Smooth muscle cell (in vitro differentiated cells): ENCODE measurements around the gene AQP11. TPM values are rescaled to one million over a fixed set of nuclear protein-coding genes. Genes with fewer than 3 reads are reported as not detected.

Experiments
- DNase-seq: peaks from one replicate; lab custom pipeline; 2025; ENCODE audit not compliant: unreplicated experiment; lab: John Stamatoyannopoulos, UW
- H2AFZ ChIP-seq: fragments of 200-600 bp; sonication (generic); 2 replicates; pipeline ENCODE4 v1.6.0; 2016; ENCODE audit warnings: antibody characterized with exemption, low read depth, mild to moderate bottlenecking
- H3F3A ChIP-seq: fragments of 200-600 bp; sonication (generic); 2 replicates; pipeline ENCODE4 v1.6.0; 2017; ENCODE audit warnings: antibody characterized with exemption, low read depth
- H3K27ac ChIP-seq: fragments of 200-600 bp; sonication (generic); 2 replicates; pipeline ENCODE4 v1.5.1; 2016; ENCODE audit warnings: low read depth, mild to moderate bottlenecking
- H3K27me3 ChIP-seq: fragments of 200-600 bp; sonication (generic); 2 replicates; pipeline ENCODE4 v1.6.1; 2016; ENCODE audit warnings: low read depth, mild to moderate bottlenecking
- H3K36me3 ChIP-seq: fragments of 200-600 bp; sonication (generic); 2 replicates; pipeline ENCODE4 v1.5.1; 2016; ENCODE audit warnings: low read depth
- H3K4me1 ChIP-seq: fragments of 200-600 bp; sonication (generic); 2 replicates; pipeline ENCODE4 v1.5.1; 2016; ENCODE audit warnings: low read depth
- H3K4me2 ChIP-seq: fragments of 200-600 bp; sonication (generic); 2 replicates; pipeline ENCODE4 v1.6.0; 2016; ENCODE audit warnings: mild to moderate bottlenecking
- H3K4me3 ChIP-seq: fragments of 200-600 bp; sonication (generic); 2 replicates; pipeline ENCODE4 v1.5.1; 2016; ENCODE audit warnings: mild to moderate bottlenecking
- H3K79me2 ChIP-seq: fragments of 200-600 bp; sonication (generic); 2 replicates; pipeline ENCODE4 v1.6.0; 2016; ENCODE audit warnings: low read depth, mild to moderate bottlenecking
- H3K9ac ChIP-seq: fragments of 200-600 bp; sonication (generic); 2 replicates; pipeline ENCODE4 v1.6.0; 2016; ENCODE audit warnings: low read depth
- H3K9me3 ChIP-seq: fragments of 200-600 bp; sonication (generic); replicated peaks from 2 replicates; pipeline ENCODE4 v1.5.1; 2016; ENCODE audit warnings: low read depth
- H4K20me1 ChIP-seq: fragments of 200-600 bp; sonication (generic); 2 replicates; pipeline ENCODE4 v1.6.0; 2016; ENCODE audit warnings: low read depth
- WGBS: methylation state at CpG from one replicate; pipeline ENCODE4 v1.1.7; 2016; ENCODE audit warnings: low lambda C conversion rate; 5-methylcytosine and 5-hydroxymethylcytosine counted together
- polyA plus RNA-seq: library from polyadenylated mRNA; unstranded; fragments of >200 nt; fragmentation: Nextera tagmentation; extraction: Ambion mirVana; gene quantifications from 2 replicates; pipeline ENCODE4 v1.2.1, GENCODE V29; 2016
- total RNA-seq: library from RNA; depleted of rRNA; stranded (reverse); fragments of >200 nt; gene quantifications from 2 replicates; pipeline ENCODE4 v1.2.3, GENCODE V29; 2014
- TF ChIP-seq, protein P1 (sequence below): fragments of 200-600 bp; sonication (generic); IDR thresholded peaks from 2 replicates; pipeline ENCODE4 v1.5.1; 2017; ENCODE audit warnings: borderline replicate concordance, mild to moderate bottlenecking, antibody characterized with exemption; ENCODE audit not compliant: insufficient read depth, poor library complexity, severe bottlenecking

AQP11 gene
- total and polyA plus RNA-seq, 2 experiments from 2014 or later = 0.22 to 0.54 TPM

DNA sequence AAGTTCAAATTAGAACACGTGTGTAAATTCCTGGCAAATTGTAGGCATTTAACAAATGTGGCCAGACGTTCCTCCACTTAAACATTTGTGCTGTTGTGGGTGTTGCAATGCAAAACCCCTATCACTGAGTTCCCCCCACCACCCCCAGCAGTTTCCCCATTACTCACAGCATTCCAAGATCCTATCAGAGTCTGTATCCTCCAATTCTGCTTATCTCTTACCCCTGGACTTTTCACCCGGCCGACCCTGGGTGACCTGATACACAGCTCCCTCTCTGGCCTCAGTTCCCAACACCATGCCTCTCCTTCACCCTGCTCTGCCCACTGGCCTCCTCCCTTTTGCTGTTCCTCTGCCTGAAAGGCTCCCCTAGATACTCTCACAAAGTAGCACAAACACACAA, 31.4 kb upstream of the AQP11 start:
- H3K79me2 ChIP-seq = no peaks in the 10 kb centered on the region
- no peaks in the 10 kb centered on the region for H3K9me3 ChIP-seq
- no peak overlapping the region for H3K9ac ChIP-seq
- no peak overlapping the region for H3K4me2 ChIP-seq
- no peaks in the 10 kb centered on the region for H3K36me3 ChIP-seq
- 22% methylated on average over 4 of the region's 4 CpGs for WGBS
- H3K27ac ChIP-seq = no peak overlapping the region
- DNase-seq = no peak
- no peaks in the 10 kb centered on the region for H3F3A ChIP-seq
- no peaks in the 10 kb centered on the region for H3K27me3 ChIP-seq
- no peak overlapping the region for H2AFZ ChIP-seq
- H3K4me1 ChIP-seq = no peaks in the 10 kb centered on the region
- TF ChIP-seq, protein P1, sequence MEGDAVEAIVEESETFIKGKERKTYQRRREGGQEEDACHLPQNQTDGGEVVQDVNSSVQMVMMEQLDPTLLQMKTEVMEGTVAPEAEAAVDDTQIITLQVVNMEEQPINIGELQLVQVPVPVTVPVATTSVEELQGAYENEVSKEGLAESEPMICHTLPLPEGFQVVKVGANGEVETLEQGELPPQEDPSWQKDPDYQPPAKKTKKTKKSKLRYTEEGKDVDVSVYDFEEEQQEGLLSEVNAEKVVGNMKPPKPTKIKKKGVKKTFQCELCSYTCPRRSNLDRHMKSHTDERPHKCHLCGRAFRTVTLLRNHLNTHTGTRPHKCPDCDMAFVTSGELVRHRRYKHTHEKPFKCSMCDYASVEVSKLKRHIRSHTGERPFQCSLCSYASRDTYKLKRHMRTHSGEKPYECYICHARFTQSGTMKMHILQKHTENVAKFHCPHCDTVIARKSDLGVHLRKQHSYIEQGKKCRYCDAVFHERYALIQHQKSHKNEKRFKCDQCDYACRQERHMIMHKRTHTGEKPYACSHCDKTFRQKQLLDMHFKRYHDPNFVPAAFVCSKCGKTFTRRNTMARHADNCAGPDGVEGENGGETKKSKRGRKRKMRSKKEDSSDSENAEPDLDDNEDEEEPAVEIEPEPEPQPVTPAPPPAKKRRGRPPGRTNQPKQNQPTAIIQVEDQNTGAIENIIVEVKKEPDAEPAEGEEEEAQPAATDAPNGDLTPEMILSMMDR = no peak
- H3K4me3 ChIP-seq = no peak overlapping the region
- no peaks in the 10 kb centered on the region for H4K20me1 ChIP-seq

DNA sequence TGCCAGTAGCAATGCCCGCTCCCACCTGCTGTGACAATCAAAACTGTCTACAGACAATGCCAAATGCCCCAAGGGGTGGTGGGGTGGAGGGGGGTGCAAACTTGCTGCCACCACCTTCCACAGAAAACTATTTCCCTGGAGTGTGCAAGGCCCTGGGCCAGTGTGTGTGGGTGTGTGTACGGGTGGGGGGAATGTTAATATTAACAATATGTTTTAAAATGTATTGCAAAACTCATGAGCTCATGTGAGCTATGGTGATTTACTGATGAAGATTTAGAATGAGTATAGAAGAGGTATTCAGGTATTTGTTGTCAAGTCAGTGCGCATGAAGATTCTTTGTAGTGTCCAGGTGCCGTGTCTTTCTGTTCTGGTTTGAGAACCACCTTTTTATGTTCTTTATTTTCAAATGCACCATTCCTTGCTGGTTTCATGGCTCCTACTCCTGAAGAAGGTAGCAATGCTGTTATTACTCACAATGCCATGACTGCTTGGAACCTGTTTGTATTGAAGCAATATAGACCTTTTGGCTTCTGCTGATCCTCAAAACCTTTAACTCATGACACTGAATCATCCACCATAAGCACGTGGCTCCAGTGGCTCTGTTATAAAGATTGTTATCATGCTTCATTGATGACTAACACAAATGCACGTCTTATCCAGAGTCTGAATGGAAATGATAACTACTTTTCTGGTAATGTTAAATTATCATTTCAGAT, 29.9 kb upstream of the AQP11 start:
- Histone ChIP-seq H3K79me2 (no peaks in the 10 kb centered on the region), H3K4me2 (no peak overlapping the region), H3K4me1 (no peaks in the 10 kb centered on the region), H3K27ac (peak overlapping the region; percentile 15), H2AFZ (no peak overlapping the region), H4K20me1 (no peaks in the 10 kb centered on the region), H3F3A (no peaks in the 10 kb centered on the region), H3K4me3 (no peak overlapping the region), H3K36me3 (no peaks in the 10 kb centered on the region), H3K9me3 (no peaks in the 10 kb centered on the region), H3K27me3 (no peaks in the 10 kb centered on the region), H3K9ac (no peak overlapping the region)
- DNase-seq = no peak
- TF ChIP-seq, protein P1 = no peak
- WGBS = 69% methylated on average over 6 of the region's 6 CpGs

DNA sequence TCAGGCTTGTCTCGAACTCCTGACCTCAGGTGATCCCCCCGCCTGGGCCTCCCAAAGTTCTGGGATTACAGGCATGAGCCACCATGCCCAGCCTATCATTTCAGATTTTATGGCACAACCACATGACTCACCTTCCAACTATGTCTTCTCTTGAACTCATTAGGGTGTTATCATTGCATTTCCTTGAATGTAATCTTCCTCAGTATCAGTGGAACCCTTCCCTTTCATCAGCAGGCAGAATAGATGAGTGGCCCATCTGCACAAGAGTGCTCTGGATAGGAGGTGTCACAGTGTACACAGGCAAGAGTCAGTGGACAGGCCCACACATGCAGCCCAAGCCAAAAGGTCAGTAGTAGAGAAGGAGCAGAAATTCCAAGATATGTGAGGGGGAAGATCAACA, 29.1 kb upstream of the AQP11 start:
- 83% methylated on average over 2 of the region's 2 CpGs for WGBS
- Histone ChIP-seq H3K9ac (no peak overlapping the region), H3F3A (no peaks in the 10 kb centered on the region), H3K79me2 (no peaks in the 10 kb centered on the region), H3K4me1 (no peaks in the 10 kb centered on the region), H3K36me3 (no peaks in the 10 kb centered on the region), H2AFZ (no peak overlapping the region), H3K27ac (no peak overlapping the region), H3K9me3 (no peaks in the 10 kb centered on the region), H3K4me3 (no peak overlapping the region), H3K4me2 (no peak overlapping the region), H3K27me3 (no peaks in the 10 kb centered on the region), H4K20me1 (no peaks in the 10 kb centered on the region)
- TF ChIP-seq, protein P1 = no peak
- DNase-seq = no peak

DNA sequence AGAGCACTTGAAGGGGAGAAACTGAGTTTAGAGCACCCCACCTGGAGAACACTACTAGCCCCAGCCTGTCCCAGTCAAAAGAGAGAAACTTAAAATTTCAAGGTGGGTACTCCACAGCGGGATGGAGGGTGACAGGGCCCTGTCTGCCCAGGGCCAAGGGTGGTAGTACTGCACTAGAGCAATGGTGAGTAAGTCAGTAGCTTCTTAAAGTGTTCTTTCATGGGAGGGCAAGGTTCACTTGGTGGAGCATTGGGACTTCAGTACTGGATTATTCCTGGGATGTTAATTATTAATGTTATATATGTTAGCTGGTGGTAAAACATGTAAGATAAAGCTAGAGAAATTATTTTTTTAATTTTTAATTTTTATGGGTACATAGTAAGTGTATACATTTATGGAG, 28.5 kb upstream of the AQP11 start:
- 96% methylated on average over 1 of the region's 1 CpG for WGBS

More for the DNA sequence above, 28.5 kb upstream of the AQP11 start:
- H2AFZ ChIP-seq = no peak overlapping the region
- no peaks in the 10 kb centered on the region for H4K20me1 ChIP-seq
- H3K9ac ChIP-seq = no peak overlapping the region
- H3F3A ChIP-seq = no peaks in the 10 kb centered on the region
- no peaks in the 10 kb centered on the region for H3K79me2 ChIP-seq
- no peak overlapping the region for H3K4me3 ChIP-seq
- no peaks in the 10 kb centered on the region for H3K9me3 ChIP-seq
- no peak overlapping the region for H3K4me2 ChIP-seq
- H3K27me3 ChIP-seq = no peaks in the 10 kb centered on the region
- no peak for DNase-seq
- no peaks in the 10 kb centered on the region for H3K36me3 ChIP-seq
- no peaks in the 10 kb centered on the region for H3K4me1 ChIP-seq
- H3K27ac ChIP-seq = no peak overlapping the region
- TF ChIP-seq, protein P1 = no peak
